HG03378 (cell line): Measurements from ENCODE around the gene C5AR1.
"Not testable (repeated sequence)": the region's sequence is repeated elsewhere in the genome, so short reads cannot be mapped to it uniquely, and the experiment has no call there.

ENCODE experiments used
- ATAC-seq: cut with Tn5 transposase; IDR thresholded peaks from one replicate; pipeline ENCODE4 v1.9.1; 2021; ENCODE audit warnings: mild to moderate bottlenecking, moderate library complexity; ENCODE audit not compliant: unreplicated experiment

C5AR1 gene

DNA sequence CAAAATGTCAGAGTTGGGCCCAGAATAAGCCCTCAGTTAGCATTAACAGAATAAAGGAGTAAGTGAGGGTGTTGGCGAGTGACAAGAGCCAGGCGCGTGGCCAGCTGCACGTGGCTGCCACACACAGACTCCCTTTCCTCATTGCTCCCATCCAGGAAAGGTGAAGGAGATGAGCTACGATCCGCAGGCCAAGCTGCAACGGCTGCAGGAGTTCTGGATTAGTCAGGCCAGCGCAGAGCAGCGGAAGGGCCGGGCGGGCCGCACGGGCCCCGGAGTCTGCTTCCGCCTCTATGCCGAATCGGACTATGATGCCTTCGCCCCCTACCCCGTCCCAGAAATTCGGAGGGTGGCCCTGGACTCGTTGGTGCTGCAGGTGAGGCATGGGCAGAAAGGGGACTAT, 52.7 kb downstream of the C5AR1 start:
- no peak for ATAC-seq

DNA sequence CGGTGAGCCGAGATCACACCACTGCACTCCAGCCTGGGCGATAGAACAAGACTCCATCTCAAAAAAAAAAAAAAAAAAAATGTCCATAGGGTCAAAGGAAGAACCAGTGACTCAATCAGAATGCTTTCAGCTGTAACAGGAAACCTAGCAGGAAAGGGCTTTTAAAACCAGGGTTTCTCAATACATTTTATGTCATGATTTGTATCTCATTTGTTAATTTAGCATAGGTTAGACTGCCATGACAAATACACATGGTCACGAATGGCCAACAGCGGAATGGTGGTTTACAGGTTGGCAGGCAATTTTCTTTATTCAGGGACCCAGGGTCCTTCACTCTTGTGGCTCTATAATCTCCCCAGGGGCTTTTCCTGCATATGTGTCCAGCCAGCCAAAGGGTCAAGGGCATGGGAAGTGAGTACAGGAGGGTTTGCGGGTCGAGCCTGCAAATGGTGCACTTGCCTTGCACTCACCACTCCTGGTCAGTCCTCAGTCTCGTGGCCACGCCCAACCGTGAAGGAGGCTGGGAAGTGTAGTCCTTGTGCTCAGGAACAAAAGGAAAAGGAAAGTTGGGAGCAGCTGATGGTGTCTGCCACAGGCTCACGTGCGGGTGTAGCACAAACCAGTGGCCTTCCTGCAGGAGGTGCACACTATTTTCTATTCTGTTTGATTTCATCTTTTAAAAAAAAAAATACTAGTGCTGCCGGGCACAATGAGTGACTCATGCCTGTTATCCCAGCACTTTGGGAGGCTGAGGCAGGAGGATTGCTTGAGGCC, 54.3 kb downstream of the C5AR1 start:
- no peak for ATAC-seq

DNA sequence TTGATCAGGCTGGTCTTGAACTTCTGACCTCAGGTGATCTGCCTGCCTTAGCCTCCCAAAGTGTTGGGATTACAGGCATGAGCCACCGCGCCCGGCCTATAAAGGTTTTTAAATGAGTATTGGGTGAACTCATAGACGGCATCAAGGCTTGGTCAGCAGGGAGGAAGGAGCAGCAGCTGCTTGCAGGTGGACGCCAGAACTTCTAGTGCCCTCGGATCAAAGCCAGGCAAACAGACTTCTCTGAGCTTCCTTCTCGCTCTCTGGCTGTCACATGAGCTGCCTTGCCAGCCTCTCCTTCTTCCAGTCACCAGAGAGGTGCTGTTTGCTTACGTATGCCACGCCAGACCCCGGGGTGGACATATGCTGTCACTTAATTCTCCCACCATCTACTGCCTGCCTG, 55.8 kb downstream of the C5AR1 start:
- not testable (repeated sequence) for ATAC-seq

DNA sequence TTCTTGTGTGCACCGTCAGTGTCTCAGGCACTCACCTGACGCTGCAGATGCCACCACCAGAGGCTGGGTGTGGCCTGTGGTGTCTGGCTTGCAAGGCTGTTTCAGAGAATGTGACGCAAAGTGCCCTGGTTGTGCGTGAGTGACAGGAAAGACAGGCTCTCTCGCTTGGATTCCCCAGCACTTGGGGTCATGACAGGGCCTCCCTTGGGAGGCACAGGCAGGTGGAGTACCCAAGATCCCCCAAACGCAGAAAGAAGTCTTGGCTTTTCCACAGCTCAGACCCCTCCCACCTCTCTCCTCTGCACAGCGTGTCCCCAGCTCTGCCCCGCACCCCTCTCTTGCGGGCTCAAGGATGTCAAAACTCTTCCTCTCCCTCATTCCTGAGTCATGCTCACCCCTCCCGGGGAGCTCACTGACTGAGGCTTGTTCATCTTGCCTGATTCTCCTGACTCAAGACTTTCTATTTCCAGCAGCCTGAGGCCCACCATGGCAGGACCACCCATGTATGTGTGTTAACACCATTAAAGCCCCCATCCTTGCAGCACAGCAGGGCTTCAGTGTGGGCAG, 60.5 kb downstream of the C5AR1 start:
- no peak for ATAC-seq

DNA sequence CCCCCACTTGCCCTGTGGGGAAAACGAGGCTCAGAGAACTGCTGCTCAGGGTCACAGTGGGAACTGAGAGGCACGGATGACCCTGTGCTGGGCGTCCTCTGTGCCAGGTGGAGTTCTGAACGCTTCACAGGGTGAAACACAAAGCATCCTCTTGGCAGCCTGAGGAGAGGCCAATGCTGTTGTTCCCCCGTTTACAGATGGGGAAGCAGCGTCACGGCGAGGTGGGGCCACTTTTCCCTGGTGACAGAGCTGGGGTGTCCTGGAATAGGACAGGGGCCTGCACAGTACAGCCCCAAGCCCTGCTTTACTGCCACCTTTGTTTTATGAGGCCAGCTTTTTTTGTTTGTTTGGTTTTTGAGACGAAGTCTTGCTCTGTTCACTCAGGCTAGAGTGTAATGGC, 61.6 kb downstream of the C5AR1 start:
- ATAC-seq: no peak
